Measurements from ENCODE around the gene CCDC138. TPM values are rescaled to one million over a fixed set of nuclear protein-coding genes. Genes with fewer than 3 reads are reported as not detected.
A peak's percentile ranks its signal among the peaks of the same experiment; 100 is the strongest.

The CCDC138 gene
- total RNA-seq, 1 donor = 8.5 TPM

DNA sequence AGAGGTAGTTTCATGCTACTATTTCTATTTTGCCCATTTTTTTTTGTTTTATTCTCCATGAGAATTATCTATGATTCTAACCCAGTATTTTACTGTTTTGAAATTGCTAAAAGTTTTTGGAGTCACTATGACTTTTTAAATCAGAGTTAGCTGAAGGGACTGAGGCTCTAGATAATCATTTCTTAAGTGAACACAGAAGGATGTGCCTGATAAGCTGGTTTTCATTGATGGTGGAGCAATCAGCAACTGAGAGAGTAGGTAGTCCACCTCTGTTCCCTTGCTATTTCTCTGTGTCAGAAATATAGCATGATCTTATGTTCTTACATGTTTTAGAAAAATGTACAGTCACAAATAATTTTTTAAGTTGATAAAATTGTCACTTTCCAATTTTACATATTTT is 59.4 kb downstream of the CCDC138 start:
- TF ChIP-seq, protein P1, sequence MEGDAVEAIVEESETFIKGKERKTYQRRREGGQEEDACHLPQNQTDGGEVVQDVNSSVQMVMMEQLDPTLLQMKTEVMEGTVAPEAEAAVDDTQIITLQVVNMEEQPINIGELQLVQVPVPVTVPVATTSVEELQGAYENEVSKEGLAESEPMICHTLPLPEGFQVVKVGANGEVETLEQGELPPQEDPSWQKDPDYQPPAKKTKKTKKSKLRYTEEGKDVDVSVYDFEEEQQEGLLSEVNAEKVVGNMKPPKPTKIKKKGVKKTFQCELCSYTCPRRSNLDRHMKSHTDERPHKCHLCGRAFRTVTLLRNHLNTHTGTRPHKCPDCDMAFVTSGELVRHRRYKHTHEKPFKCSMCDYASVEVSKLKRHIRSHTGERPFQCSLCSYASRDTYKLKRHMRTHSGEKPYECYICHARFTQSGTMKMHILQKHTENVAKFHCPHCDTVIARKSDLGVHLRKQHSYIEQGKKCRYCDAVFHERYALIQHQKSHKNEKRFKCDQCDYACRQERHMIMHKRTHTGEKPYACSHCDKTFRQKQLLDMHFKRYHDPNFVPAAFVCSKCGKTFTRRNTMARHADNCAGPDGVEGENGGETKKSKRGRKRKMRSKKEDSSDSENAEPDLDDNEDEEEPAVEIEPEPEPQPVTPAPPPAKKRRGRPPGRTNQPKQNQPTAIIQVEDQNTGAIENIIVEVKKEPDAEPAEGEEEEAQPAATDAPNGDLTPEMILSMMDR (IDR thresholded peaks at IDR 0.05; ENCODE audit: insufficient read depth, low read length) = no peak
- DNase-seq (ENCODE audit: low read depth) = no peak

DNA sequence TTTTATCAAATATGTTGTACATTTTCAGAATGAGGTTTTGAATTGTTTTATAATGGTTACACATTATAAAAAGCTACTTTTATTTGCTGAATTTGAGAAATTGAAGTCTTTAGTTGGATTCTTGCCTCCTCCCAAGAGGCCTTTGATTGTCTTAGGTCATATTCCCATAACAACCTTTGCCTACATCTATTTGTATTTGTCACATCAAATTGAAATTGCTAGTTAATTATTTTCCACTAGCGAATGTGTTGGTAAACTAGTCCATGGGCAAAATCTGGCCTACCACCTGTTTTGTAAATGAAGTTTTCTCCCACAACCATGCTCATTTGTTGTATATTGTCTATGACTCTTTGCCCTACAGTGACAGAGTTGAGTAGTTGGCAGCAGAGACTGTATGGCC is 60.4 kb downstream of the CCDC138 start:
- DNase-seq (ENCODE audit: low read depth) = no peak
- no peak overlapping the region for H3K4me3 ChIP-seq (ENCODE audit: low read depth, low read length)
- TF ChIP-seq, protein P1 (IDR thresholded peaks at IDR 0.05; ENCODE audit: insufficient read depth, low read length) = no peak

More for the DNA sequence above, 59.4 kb downstream of the CCDC138 start:
- H3K4me3 ChIP-seq (ENCODE audit: low read depth, low read length) = no peak overlapping the region

DNA sequence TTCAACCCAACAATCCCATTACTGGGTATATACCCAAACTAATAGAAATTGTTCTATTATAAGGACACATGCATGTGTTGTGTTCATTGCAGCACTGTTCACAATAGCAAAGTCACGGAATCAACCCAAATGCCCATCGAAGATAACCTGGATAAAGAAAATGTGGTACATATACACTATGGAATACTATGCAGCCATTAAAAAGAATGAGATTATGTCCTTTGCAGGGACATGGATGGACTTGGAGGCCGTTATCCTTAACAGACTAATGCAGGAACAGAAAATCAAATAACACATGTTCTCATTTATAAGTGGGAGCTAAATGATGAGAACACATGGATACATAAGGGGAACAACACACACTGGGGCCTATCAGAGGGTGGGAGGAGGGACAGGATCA is 65.8 kb downstream of the CCDC138 start:
- no peak overlapping the region for H3K4me3 ChIP-seq (ENCODE audit: low read depth, low read length)
- TF ChIP-seq, protein P1 (IDR thresholded peaks at IDR 0.05; ENCODE audit: insufficient read depth, low read length) = no peak
- DNase-seq (ENCODE audit: low read depth) = no peak

DNA sequence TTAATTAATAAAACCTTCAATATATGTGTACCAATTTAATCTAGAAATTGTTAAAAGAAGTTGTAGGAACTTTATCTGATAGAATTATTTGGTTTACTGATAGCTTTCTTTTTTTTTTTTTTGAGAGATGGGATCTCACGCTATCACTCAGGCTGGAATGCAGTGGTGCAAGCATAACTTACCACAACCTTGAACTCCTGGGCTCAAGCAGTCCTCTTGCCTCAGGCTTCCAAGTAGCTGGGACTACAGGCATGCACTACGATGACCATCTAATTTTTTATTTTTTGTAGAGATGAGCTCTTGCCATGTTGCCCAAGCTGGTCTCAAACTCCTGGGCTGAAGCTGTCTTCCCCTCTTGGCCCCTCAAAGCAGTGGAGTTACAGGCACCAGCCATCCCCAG is 66.8 kb downstream of the CCDC138 start:
- no peak for DNase-seq (ENCODE audit: low read depth)
- TF ChIP-seq, protein P1 (IDR thresholded peaks at IDR 0.05; ENCODE audit: insufficient read depth, low read length) = no peak
- no peak overlapping the region for H3K4me3 ChIP-seq (ENCODE audit: low read depth, low read length)

DNA sequence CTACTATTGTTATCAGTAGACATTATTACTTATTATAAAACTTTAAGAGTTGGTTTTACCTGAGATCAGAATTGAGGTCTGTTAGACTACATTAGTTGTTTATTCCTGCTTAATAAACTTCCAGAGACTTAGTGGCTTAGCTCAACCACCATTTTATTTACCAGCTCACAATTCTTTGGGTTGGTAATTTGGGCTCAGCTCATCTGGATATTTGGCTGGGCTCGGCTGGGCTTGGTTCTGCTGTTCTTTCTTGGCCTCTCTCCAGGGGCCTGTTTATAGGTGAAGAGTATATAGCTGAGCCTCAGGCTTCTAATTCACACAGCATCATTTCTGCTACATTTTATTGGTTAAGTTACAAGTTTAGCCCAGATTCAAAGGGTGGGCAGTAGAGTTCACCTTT is 67.9 kb downstream of the CCDC138 start:
- H3K4me3 ChIP-seq (ENCODE audit: low read depth, low read length) = no peak overlapping the region
- DNase-seq (ENCODE audit: low read depth) = no peak
- TF ChIP-seq, protein P1 (IDR thresholded peaks at IDR 0.05; ENCODE audit: insufficient read depth, low read length) = no peak

DNA sequence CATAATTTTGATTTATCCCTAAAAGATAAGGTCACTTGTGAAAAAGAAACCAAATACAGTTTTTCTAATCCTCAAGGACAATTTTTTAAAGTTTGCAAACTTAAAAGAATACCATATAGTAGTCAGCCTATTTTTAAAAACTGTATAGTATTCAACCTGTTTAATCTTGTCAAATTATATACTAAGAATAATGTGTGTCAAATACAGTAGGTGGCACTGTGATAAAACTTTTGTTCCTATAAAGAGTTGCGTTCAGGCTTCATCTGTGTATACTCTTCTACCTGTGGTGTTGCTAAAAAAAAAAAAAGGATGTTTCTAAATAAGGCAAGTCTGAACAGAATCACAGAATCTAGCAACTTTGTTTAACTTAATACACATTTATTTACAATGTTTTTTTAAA is 68.6 kb downstream of the CCDC138 start:
- TF ChIP-seq, protein P1 (IDR thresholded peaks at IDR 0.05; ENCODE audit: insufficient read depth, low read length) = peak; percentile 25
- H3K4me3 ChIP-seq (ENCODE audit: low read depth, low read length) = no peak overlapping the region
- peak; percentile 29 for DNase-seq (ENCODE audit: low read depth)

DNA sequence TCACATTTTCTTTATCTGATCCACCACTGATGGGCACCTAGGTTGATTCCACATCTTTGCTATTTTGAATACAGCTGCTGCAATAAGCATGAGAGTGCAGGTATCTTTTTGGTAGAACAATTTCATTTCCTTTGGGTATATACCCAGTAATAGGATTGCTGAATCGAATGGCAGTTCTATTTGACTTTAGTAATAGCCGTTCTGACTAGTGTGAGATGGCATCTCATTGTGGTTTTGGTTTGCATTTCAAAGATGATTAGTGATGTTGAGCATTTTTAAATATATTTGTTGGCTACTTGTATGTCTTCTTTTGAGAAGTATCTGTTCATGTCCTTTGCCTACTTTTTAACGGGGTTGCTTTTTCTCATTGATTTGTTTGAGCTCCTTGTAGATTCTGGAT is 72.3 kb downstream of the CCDC138 start:
- H3K4me3 ChIP-seq (ENCODE audit: low read depth, low read length) = no peak overlapping the region
- TF ChIP-seq, protein P1 (IDR thresholded peaks at IDR 0.05; ENCODE audit: insufficient read depth, low read length) = no peak
- no peak for DNase-seq (ENCODE audit: low read depth)
